GM19397 (cell line): Measurements from ENCODE around the gene PDE6D.
"Not testable (repeated sequence)": the region's sequence is repeated elsewhere in the genome, so short reads cannot be mapped to it uniquely, and the experiment has no call there.

Experiments
- ATAC-seq: cut with Tn5 transposase; IDR thresholded peaks from one replicate; pipeline ENCODE4 v1.9.1; 2021; ENCODE audit warnings: mild to moderate bottlenecking, moderate library complexity; ENCODE audit not compliant: unreplicated experiment

Gene PDE6D

DNA sequence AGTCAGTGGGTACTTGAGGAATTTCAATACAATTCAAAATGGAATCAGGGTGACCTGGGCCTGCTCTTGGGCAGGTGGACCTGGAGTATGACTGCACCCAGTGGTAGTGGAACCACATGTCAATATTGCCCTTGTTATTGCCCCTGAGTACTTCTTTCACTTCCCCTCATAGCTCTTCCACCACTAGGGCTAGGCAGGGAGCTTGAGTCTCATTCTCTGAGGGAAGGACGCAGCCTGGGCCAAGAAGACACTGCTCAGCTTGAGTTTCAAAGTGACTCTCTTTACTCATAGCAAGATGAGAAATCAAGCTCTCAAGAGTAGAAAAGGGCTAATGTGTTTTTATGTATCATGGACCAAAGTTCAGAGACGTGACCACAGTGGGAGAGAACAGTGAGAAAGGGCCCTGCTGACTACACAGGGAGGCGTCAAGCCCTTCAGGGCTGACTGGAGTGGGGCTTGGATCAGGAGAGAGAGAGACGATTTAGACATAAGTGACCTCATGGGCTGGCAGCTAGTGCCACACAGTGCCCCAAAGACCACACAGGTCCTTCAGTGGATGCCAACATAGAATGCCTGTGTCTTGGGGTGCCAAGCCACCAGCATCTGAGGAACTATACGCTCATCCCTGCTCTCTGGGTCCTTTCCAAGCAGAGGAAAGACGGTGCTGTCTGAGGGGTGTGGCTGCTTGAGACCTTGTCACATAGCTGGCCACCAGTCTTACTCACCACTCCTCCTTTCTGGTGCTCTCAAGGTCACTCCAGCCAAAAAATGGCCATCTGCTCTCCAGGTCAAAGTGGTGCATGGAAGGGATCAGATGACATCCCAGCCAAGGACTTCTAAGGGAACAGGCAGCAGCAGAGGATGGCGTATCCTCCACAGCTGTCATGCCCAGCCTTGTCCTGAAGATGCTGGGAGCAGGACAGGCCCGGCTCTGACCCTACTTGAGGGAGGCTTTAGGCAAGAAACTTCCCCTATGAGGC, 59.8 kb downstream of the PDE6D start:
- peak; percentile 51 for ATAC-seq

DNA sequence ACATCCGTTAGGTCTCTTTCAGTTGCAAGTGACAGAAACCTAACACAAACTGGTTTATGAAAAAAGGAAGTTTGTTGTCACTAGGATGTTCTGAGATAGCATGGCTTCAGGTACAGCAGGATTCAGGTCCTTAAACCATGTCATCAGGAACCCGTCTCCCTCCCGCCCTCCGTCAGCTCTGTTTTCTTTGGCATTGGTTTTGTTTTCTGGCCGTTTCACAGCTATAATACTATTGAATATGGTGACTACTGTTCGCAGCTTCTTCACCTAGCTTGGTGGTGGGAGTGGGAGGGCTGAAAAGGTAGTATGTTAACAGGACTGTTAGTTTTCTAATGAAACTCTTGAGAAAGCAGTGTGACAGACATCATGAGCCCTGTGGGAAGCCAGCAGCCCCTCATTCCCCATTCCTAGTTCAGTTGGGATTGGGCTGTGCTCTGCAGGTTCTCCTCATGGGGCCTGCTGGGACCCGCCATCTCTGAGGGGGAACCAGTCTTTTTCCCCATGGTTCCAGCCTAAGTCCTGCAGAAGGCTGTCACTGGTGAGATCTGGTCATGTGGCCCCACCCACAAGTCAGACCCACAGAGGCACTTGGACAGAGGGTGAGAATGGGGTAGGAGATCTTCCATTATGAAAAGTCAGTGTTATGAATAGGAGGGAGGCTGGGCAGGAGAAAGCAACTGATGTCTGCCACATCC, 60.6 kb downstream of the PDE6D start:
- no peak for ATAC-seq

DNA sequence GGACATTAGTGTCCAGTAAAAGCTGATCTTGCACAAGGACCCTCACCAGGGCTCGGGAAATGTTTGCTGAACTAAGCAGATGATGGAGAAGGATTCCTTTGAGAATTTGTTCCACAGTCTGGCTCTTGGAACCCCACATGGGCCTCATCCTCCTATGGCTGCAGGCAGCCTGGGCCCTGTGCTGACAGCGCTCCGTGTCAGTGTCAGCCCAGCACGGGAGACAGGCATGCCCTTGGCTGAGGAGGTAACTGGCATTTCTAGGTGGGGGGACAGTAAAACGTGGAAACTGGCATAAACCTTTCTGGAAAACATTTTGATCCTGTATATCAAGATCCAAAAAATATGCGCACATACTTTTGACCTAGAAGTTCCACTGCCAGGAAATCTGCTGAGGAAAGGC, 62.3 kb downstream of the PDE6D start:
- ATAC-seq = no peak

DNA sequence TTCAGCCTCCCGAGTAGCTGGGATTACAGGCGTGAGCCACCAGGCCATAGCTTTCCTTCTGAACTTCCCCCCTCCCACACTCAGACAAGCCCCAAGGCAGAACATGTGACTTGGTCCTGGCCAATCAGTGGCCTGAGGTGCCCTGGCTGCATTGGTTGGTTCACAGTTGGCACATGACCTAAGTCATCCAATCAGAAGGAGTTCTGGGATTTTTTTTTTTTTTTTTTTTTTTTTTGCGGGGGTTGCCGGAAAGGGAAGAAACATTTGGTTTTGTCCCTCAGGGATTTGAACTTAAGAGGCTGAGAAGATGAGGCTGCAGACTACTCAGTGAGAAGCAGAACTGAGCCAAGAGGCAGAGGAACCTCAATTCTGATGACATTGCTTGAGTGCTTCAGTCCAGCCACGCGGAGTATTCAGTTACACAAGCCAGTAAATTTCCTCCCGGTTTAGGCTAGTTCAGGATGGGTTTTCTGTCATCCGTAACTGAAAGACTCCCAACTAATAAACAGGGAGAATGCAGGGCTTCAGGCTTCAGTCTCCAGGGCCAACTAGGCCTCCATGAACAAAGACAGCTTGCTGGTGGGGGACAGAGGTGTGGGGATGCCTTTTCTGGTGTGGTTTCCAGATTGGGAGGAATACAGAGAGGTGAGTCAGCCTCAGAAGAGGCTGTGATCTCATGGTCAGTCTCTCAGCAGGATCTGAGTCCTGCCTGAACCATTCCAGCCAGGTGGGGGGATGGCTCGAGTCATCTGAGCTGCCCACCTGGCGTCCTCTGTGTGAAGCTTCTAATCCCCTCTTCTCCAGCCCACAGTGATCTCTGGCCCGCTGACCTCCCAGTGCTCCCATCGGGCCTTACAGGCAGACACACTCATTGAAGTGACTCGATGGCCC, 63.6 kb downstream of the PDE6D start:
- ATAC-seq = no peak

DNA sequence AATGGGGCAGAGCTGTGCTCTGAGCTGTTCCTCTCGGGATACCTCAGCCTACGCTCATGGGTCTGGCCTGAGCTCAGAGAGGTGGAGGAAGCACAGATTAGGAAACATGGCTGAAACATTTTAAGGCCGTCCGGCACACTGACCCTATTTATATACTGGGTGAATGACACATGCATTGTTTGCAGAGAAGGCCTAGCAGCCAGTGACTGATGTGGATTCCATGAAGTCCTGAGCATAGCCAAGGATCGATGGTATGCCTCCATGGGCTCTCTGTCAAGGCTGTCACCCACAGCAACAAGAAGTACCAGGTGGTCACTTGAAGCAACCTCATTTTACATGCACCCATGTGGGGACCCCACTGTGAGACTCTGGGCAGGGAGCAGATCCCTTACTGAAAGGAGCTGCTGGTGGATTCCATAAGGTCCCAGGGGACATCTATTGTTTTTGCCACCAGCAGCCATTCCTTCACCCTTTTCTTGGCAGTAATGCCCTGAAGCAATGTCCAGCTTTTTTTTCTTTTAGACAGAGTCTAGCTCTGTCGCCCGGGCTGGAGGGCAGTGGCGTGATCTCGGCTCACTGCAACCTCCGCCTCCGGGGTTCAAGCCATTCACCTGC, 64.3 kb downstream of the PDE6D start:
- no peak for ATAC-seq

DNA sequence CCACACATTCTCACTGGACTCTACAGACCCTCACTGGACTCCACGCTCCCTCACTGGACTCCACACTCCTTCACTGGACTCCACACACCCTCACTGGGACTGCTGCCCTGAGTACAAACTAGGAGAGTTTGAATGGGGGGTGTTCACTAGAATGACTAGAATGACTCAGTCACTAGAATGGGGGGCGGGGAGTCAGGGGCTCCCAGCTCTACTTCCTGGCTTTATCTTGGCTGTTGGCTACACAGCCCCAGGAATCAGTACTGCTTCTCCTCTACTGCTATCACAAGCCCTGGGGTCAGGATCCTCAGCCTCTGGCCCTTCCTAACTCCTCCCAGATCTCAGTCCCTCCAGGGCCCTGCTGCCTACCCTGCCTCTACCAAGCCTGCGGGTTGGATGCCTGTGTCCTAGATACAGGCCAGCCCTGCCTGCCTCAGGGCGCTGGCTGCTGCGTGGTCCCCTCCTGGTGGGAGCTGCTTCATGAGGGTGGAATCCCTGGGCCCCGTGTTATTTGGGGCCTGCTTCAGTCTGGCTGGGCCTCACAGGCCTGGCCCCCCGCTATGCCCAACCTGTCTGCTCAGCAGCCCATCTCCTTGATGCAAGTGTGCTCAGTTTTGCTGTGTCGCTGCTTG, 65.0 kb downstream of the PDE6D start:
- ATAC-seq = no peak

DNA sequence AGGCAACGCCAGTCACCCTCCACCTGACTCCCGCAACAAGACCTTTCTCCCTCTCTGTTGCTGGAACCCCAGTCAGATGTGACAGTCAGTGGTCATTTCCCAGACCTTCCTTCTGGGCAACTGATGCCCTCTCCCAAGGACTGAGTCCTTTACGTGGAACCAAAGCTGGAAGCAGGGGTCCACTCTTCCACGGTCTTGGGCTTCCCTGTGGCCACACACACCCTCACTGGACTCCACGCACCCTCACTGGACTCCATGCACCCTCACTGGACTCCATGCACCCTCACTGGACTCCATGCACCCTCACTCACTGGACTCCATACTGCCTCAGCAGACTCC, 65.6 kb downstream of the PDE6D start:
- no peak for ATAC-seq

DNA sequence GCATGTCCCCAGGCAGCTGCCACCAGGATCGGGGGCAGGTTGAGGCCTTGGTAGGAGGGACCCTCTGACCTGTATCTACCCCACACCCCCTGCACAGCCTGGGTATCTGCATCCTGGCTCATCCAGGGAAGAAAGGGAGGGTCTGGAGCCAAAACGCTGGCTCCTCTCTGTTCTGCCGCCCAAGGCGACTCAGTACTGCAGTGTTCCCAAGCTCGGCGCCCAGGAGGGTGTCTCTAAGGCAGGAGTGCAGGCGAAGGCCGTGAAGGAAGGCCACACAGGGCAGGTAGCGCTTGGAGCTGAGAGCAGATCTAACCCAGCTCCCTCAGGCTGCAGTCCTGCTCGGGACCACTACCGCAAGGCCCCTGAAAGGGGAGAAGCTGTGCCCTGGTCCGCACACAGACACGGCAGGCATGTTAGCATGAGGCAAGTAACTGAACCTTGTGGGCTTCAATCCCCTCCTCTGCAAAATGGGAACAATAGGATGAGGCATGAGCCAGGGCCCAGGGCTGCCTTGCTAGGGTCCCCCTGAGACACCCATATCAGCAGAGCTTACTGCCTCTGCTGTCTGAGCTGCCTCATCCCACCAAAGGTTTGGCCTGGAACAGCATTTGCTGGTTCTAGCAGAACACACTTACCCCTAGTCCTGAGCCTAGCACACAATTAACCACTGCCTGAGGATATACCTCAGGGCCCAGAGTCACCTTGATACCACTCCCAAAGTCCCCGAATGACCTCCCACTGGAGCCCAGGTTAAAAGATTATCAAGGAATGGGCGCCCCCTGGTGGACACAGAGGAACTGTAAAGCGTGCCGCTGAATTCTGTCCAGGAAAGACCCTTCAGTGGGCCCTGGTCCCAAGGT, 66.2 kb downstream of the PDE6D start:
- ATAC-seq = no peak

DNA sequence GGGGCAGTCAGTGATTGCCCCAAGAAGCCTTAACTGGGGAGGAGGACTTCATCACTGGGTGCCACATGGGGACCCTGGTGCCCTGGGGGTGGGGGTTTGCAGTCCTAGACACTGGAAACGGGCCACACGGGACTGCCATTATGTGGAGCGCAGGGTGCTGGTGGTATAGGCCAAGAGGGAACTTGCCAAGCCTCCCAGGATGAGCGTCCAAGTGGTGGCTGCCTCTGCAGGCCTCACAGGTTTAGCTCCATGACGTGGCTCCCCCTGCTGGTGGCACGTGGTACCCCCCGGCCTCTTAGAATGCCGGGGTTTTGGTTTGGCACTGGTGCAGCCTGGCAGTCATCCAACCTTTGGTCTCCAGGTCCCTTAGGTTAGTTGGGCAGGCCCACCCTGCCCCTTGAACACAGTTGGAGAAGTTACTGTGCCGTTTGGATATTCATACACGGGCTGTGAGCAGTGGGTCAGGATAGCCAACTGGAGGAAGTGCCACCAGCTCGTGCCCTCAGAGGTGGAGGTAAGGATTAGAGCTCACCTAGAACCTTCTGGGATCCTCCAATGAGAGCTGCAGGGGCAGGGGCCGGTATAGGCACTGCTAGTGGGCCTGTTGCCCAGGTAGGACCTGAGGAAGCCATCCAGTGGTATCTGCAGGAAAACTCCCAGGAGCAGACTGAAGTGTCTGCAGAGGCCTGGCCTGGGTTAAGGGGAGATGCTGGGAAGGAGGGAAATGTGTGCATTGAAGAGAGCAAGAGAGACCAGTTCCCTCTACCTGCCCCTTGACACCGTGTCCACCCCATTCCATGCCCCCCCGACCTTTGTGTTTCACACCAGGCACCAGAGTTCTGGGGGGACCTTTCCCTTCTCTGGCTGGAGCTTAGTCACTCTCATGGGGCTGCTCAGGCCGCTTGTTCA, 67.1 kb downstream of the PDE6D start:
- ATAC-seq = no peak

DNA sequence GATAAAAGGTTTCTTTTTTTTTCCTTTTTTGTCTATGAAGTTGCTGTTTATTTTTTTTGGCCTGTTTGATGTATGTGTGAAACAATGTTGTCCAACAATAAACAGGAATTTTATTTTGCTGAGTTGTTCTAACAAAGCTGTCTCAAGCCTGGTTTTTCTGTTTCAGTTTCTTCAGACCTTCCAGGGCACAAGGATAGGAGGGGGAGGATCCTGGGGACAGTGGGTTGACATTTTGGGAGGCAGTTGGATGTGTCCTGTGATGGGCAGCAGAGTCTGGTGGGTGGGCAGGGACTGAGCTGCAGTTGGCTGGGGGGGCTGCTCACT, 67.7 kb downstream of the PDE6D start:
- not testable (repeated sequence) for ATAC-seq

DNA sequence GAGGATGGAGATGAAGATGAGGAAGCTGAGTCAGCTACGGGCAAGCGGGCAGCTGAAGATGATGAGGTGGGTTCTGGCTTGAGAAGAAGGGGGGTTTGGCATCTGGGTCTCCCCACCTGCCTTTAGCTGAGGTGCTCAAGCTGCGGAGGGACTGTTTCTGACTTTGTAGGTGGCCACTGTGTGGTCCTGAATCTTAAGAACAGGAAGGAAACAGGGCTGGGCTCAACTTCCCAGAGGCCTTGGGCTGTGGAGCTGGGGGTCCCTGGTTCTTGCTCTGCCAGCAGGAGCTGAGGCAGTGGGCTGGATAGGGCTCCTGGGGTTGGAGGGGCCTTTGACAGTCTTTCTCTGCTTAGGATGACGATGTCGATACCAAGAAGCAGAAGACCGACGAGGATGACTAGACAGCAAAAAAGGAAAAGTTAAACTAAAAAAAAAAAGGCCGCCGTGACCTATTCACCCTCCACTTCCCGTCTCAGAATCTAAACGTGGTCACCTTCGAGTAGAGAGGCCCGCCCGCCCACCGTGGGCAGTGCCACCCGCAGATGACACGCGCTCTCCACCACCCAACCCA, 68.5 kb downstream of the PDE6D start:
- not testable (repeated sequence) for ATAC-seq

DNA sequence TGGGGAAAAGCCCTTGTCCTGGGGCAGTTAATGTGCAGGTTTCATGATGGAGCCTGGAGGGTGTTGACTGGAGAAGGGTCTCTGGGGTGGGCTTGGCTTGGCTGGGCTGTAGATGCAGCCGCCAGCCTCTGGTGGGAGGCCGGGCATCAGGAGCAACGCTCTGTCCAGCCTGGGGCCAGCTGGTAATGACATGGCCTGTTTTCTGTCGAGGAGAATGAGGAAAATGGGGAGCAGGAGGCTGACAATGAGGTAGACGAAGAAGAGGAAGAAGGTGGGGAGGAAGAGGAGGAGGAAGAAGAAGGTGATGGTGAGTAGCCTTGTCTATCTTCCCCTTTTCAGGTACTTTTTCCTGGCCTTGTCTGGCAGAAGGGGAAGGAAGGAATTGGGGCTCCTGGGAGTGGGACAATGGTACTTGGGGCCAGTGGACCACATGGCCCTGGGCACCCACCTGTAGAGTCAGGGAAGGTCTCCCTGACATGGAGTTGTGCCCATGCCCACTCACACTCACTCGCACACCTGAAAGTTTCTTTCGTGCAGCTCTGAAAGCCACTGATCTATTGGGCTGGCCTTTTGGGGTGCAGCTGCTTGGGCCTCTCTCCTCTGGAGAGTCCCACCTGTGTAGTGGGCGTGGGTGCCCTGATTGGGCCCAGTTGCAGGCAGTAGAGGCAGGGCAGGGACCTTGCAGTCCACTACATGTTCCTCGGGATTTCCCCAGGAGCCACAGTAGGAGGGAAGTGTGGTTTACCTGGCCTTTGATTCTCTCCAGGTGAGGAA, 69.2 kb downstream of the PDE6D start:
- ATAC-seq = no peak

DNA sequence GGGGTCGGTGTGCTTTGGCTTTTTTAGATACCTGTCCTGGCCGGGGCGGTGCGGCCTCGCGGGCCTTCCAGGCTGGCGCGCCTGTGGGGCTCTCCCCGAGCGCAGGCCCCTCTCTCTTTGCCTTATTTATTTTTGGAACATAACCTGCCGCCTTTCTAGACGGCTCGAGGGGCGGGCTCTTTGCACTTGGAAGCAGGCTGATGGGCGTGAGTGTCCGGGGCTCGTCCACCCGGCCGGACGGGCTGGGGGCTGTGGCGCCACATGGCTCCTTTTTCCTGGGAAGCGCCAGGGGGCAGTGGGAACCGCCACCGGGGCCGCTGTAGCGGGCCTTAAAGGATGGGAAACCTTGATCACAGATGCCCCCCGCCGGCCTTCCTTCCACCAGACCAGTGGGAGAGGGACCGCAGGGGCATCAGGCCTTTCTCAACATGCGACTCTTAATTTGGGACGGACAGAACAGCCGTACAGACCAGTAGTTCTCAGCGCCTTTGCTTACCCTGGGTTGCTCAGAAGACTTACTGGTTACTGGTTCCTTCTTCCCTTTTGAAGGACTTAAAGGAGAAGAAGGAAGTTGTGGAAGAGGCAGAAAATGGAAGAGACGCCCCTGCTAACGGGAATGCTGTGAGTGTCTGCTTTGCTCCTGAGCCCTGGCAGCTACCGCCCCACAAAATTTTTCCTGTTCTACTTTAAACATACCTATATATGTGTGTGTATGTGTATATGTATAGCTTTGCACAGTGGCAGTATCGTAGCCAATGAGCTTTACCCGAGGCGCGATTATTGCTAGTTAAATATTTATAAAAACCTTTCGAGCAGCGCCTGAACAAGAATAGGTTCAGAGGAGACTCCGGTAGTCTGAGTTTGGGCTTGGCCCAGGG, 70.0 kb downstream of the PDE6D start:
- ATAC-seq = no peak

DNA sequence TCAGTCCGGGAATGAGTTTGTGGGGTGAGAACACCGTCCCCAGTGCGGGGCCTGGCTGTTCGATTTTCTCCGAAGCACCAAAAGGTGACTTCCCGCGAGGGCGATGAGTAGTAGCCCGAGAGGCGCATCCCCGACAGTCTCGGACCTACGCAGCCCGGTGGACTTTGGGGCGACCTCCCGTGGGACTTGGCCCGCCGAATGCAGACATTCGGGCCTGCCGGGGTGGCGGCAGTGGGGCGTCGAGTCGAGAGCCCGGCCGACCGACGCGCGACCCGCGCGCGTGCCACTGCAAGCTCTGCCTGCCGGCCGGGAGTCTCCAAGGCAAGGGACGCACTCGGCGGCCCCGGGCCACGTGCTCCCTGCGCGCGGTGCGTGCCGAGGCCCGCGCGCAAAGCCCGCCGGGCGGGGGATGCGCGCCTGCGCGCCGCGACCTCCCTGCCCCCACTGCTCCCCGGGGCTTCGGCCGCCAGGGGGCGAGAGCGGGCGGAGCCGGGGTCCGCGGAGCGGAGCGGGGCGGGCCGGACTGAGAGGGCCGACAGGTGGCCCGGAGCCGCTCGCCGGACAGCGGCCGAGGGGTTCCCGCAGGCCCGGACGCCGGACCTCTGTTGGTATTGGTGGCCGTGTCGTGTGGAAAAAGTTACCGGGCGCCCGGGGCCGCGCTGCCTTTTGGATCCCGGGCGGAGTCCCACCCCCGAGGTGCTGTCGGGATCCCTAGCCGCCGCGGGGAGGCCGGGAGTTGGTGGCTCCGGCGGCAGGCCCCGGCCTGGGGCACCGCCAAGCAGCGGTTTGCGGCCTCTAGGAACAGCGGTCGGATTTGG, 70.9 kb downstream of the PDE6D start:
- peak; percentile 17 for ATAC-seq

DNA sequence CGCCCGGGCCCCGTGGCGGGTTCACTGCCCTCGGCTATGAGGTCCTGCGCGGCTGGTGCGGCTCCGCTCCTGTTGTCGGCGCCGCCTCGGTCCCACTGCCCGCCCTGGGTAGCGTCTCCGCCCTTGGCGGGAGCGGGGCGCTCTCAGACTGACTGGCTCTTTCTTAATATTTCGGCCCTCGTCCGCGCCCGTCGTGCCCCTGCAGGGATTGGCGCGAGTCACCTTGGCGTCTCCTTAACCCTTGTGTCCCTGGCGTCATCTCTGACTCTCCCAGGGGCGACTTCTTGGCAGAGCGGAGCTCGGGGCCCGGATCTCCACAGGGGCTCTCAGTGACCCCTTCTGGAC, 71.5 kb downstream of the PDE6D start:
- no peak for ATAC-seq
